Ramos (cell line): ENCODE data around the gene PRKCG.
"Not testable (repeated sequence)": the region's sequence is repeated elsewhere in the genome, so short reads cannot be mapped to it uniquely, and the experiment has no call there.

Source experiments
- in situ Hi-C: fragments of 300-500 bp; cut with MboI; formaldehyde crosslinking; loops from one replicate; pipeline ENCODE4 v1.14.3; 2022; ENCODE audit warnings: low sequenced_read_pairs; ENCODE audit not compliant: unreplicated experiment

Gene PRKCG

DNA sequence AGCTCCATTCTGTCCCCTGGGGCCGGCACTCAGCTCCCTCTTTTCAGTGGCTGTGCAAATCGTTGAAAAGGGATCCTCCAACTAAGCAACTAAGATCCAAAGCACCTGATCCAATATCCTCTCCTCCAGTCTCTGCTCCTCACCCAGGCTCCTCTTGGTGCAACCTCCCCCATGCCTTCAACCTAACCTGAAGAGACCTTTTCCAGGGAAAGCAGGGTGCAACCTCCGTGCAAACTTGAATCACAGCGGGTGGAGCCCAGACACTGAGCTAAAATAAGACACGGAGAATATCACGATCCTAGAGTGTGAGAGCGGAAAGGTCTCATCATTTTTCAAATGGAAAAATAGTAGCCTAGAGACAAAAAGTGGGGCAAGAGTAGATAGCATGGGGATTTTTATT lies 35.4 kb downstream of the PRKCG start:
- in situ Hi-C loops = loop anchor here (10.0 kb wide), 1 partner anchor 107 kb away; no protein-coding TSS in a partner anchor

DNA sequence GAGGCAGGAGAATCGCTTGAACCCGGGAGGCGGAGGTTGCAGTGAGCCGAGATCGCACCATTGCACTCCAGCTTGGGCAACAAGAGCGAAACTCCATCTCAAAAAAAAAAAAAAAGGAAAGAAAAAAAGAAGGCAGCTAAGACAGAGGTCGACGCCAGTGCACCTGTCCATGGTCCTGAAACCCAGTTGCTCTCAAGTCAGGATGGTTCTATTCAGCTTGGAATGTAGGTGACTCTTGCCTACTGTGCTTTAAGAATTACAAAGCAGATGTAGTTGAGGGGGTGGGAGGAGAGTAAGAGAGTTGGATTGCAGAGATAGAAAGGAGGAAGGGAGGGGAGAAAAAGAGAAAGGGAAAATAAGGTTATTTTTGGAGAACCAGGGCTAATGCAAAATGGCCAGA lies 45.7 kb downstream of the PRKCG start:
- in situ Hi-C loops = no loop called here

DNA sequence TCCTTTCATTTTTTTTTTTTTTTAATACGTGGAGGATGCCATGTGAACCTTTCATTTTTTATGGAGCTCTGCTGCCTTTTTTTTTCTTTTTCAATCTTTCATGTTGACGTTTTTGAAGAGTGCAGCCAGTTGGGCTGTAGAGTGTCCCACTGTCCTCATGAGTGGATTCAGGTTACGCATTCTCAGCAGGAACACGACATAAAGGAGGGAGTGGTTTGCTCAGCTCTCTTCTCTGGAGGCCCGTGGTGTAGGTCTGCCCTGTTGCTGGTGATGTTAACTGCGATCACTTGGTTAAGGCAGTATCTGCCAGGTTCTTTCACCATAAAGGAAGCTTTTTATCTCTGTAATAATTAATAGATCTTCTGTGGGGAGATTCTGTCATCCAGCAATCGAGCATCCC lies 54.0 kb downstream of the PRKCG start:
- in situ Hi-C loops = no loop called here

DNA sequence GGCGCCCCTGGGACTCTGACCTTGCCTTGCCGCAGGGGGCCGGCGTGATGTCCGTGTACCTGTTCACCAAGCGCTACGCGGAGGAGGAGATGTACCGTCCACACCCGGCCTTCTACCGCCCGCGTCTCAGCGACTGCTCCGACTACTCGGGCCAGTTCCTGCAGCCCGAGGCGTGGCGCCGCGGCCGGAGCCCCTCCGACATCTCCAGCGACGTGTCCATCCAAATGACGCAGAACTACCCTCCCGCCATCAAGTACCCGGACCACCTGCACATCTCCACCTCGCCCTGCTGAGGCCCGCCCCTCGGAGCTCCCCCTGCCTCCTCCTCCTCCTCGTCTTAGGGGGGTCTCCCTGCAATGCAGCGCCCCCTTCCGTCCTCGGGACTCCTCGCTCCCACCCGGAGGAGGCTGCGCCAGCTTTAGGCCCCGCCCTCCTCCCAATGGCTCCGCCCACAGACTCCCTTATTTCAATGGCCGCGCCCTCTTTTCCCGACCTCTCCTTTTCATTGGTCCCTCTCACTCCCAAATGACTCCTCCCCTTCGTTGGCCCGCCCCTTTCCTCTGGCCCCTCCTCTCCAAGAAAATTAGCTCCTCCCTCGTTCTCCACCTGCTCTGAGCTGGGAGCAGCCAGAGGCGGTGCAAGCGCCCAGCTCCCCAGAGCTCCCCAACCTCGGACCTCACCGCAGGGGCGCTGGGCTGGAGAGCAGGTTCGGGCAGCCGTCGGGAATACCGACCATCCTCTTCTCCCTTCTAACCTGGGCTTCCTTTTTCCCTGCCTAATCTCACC lies 60.2 kb downstream of the PRKCG start:
- in situ Hi-C loops = no loop called here

DNA sequence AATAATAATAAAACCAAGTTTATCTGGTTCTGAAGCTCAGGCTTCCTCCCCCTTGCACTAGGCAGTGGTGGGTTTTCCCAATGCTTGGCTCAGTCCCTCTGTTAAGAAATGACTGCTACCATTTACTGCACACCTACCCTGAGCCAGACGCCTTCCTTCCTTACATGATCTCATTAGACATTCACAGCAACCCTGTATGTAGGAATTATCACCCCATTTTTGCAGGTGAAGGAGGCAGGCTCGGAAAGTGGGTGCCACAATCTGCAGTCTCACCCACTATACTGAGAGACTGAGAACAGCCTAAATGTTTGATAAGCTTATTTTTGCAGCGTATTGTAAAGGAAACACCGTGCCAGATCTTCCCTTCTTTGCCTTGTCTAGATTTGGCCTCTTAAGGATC lies 62.4 kb downstream of the PRKCG start:
- in situ Hi-C loops = no loop called here

DNA sequence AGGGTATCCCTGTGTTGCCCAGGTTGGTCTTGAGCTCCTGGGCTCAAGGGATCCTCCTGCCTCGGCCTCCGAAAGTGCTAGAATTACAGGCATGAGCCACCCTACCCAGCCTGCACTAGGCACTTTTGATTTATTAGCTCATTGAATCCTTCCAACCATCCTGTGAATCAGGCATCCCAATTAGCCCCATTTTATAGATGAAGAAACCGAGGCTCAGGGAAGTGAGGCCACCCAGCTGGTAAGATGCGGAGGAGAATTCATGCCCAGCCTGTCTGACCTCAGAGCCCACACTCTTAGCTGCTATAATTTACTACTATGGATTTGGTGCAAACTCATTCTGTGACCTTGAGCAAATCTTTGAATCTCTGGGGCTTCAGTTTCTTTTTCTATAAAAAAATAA lies 62.9 kb downstream of the PRKCG start:
- in situ Hi-C loops = no loop called here

DNA sequence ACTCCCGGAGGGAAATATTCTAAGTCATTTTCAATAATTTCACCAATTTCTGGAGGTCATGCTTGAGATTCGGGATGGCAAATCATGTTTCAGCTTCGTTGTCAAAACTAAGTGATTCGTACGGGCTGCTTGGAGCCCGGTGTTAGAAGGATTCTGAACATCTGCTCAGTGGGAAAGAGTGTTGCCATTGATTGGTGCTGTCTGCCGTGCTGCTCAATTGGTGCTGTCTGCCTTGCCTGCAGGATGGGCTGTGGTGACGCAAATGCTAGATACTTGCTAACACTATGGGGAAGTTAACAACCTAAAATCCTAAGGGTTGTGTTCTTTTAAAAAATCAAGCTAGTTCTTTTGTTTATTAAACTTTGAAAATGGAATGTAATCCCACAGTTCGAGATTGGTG lies 63.4 kb downstream of the PRKCG start:
- in situ Hi-C loops = no loop called here

DNA sequence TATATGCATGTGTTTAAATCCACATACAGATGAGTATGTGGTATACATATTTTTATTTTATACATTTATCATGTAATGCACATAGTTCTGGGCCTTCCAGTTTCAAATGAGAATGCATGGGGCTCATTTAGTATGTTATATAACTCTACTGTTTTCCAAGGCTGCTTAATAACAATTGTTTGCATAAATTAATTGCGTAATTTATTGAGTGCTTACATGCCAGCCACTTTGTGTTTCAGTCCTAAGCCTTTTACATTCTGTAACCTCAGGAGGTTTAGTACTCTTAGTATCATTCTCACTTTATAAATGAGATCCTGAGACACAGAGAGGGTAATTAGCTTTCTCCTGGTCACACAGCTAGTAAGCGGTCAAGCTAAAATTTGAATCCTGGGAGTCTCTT lies 64.0 kb downstream of the PRKCG start:
- in situ Hi-C loops = no loop called here

DNA sequence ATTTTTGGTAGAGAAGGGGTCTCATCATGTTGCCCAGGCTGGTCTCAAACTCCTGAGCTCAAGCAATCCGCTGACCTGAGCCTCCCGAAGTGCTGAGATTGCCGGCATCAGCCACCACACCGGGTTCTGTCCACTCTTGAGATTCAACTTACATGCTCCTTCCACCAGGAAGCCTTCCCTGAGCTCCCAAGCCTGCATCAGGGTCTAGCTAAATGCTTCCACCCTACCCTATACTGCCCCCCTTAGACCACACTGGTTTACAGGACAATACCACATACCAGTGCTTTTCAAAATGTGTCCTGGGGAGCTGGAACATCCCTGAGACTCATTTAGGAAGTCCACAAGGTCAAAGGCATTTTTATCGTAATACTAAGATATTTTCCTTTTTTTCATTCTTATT lies 65.6 kb downstream of the PRKCG start:
- in situ Hi-C loops = no loop called here

DNA sequence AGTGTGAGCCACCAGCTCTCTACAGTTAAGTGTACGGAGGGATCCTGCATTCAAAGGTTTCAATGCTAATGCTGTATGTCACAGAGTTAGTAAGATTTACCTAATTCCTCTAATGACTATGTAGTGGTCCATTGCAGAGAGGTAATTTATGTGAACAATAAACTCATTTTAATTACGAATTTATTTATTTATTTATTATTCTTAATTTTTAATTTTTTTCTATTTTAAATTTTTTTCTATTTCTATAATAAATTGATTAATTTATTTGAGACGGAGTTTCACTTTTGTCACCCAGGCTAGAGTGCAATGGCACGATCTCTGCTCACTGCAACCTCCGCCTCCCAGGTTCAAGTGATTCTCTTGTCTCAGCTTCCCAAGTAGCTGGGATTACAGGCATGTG lies 66.6 kb downstream of the PRKCG start:
- in situ Hi-C loops = not testable (repeated sequence)

DNA sequence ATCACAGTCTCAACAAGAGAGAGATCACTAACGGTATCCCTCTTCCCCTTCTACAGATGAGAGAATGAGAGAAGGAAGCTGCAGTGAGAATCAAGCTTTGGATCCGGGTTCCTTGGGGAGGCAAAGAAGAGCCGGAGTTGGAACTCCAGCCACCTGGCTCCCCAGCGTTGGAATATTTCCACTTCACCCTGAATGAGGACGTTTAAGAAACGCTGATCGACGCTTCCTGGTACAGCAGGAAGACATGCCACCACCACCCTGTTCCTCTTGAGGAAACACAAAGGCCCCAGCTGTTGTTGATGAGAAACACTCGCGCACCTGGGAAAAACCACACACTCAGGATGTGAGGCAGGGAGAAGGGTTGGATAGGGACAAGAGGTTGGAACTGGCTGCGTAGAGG lies 69.4 kb downstream of the PRKCG start:
- in situ Hi-C loops = no loop called here

DNA sequence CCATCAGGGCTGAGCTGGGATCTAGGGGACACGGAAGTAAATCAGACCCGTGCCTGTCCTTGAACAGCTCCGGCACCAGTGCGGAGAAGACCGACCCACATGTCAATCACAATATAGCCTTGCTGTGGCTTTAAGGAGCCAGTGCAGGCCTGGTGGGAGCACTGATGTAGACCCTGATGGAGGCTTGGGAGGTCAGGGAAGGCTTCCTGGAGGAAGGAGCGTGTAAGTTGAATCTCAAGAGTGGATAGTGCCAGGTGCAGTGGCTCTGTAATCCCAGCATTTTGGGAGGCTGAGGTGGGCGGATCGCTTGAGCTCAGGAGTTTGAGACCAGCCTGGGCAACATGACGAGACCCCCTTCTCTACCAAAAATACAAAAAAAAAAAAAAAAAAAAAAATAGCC lies 70.0 kb downstream of the PRKCG start:
- in situ Hi-C loops = no loop called here

DNA sequence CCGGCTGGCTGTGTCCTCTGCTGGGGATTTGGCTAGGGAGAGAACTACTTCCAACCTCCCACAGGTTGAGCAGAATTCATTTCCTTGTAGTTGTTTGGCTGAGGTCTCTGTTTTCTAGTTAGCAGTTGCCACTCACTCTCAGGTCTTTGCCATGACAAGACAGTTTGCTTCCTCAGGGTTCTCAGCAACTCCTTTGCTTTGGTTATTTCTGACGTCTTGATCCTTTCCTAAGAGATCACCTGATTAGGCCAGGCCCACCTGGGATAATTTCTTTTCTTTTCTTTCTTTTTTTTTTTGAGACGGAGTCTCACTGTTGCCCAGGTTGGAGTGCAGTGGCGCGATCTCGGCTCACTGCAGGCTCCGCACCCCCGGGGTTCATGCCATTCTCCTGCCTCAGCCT lies 71.4 kb downstream of the PRKCG start:
- in situ Hi-C loops = no loop called here
